H1 (cell line): Measurements from ENCODE around the gene AMELY. TPM values are rescaled to one million over a fixed set of nuclear protein-coding genes. Genes with fewer than 3 reads are reported as not detected.

Source experiments
- CTCF ChIA-PET: fragments of 300-600 bp; sonication (Branson Sonifier 250); formaldehyde crosslinking; loops from one replicate; lab custom pipeline; 2021; ENCODE audit not compliant: partially characterized antibody; lab: Charles Lee
- POLR2A ChIA-PET: fragments of 300-600 bp; sonication (Branson Sonifier 250); formaldehyde crosslinking; loops from one replicate; lab custom pipeline; 2021; ENCODE audit warnings: inconsistent platforms; ENCODE audit not compliant: partially characterized antibody; lab: Charles Lee
- DNase-seq, 2 experiments: peaks; one replicate each; pipeline versions ENCODE4 v3.0.0 to v3.0.0-alpha.2; 2010 to 2022; ENCODE audit warnings: low spot score in 2 of 2, low read depth in 1 of 2, mixed read lengths in 1 of 2
- FAIRE-seq: peaks from 2 replicates; lab custom pipeline; 2011; peaks lifted over from hg19 to GRCh38; lab: Jason Lieb, UNC
- H2AFZ ChIP-seq: 2 replicates; pipeline ENCODE4 v1.8.1; 2012; ENCODE audit warnings: low read length, inconsistent platforms
- H2AK5ac ChIP-seq: 2 replicates; pipeline ENCODE4 v1.6.1; 2013; ENCODE audit warnings: low read depth, low read length
- H2BK120ac ChIP-seq: replicated peaks from 2 replicates; pipeline ENCODE3; 2013; ENCODE audit warnings: low read depth, low read length, inconsistent platforms
- H2BK12ac ChIP-seq: 2 replicates; pipeline ENCODE4 v1.6.1; 2013; ENCODE audit warnings: low read depth, low read length
- H2BK15ac ChIP-seq: 2 replicates; pipeline ENCODE4 v1.6.1; 2013; ENCODE audit warnings: low read length
- H2BK20ac ChIP-seq: 2 replicates; pipeline ENCODE4 v1.6.1; 2013; ENCODE audit warnings: low read length
- H2BK5ac ChIP-seq: 2 replicates; pipeline ENCODE4 v1.6.1; 2013; ENCODE audit warnings: low read depth, low read length
- H3K14ac ChIP-seq: 2 replicates; pipeline ENCODE4 v1.6.1; 2013; ENCODE audit warnings: inconsistent platforms; ENCODE audit not compliant: insufficient read length
- H3K18ac ChIP-seq: 2 replicates; pipeline ENCODE4 v1.6.1; 2013; ENCODE audit warnings: low read length; ENCODE audit errors: extremely low read depth
- H3K23ac ChIP-seq: 2 replicates; pipeline ENCODE4 v1.6.1; 2013; ENCODE audit warnings: inconsistent platforms; ENCODE audit not compliant: insufficient read length
- H3K23me2 ChIP-seq: 2 replicates; pipeline ENCODE4 v1.6.1; 2013; ENCODE audit warnings: low read depth, low read length
- H3K27ac ChIP-seq: 2 replicates; pipeline ENCODE4 v1.6.1; 2011; ENCODE audit warnings: low read depth, low read length, inconsistent platforms
- H3K27me3 ChIP-seq, 4 experiments: replicated peaks in 1 of 4; 1 replicate in 1 of 4; 2 replicates in 3 of 4; pipeline versions ENCODE4 v1.6.1 to v1.8.1; 2011 to 2013; ENCODE audit warnings: low read length in 3 of 4, mild to moderate bottlenecking in 3 of 4, inconsistent platforms in 2 of 4, mixed read lengths in 2 of 4, moderate library complexity in 1 of 4; ENCODE audit not compliant: control insufficient read depth in 3 of 4, insufficient read depth in 3 of 4; ENCODE audit errors: extremely low read depth in 1 of 4
- H3K36me3 ChIP-seq, 4 experiments: 2 replicates each; pipeline versions ENCODE4 v1.6.1 to v1.8.1; 2011 to 2013; ENCODE audit warnings: mild to moderate bottlenecking in 4 of 4, low read length in 3 of 4, moderate library complexity in 2 of 4, control low read depth in 1 of 4, inconsistent platforms in 1 of 4; ENCODE audit not compliant: insufficient read depth in 4 of 4, control insufficient read depth in 2 of 4
- H3K4ac ChIP-seq: replicated peaks from 2 replicates; pipeline ENCODE3; 2013; ENCODE audit warnings: low read length, low read depth, mixed read lengths, inconsistent platforms; ENCODE audit not compliant: insufficient read length
- H3K4me1 ChIP-seq, 4 experiments: replicated peaks in 1 of 4; 1 replicate in 1 of 4; 2 replicates in 3 of 4; pipeline versions ENCODE4 v1.6.1 to v1.8.1; 2011 to 2013; ENCODE audit warnings: low read length in 3 of 4, inconsistent platforms in 2 of 4, mixed read lengths in 1 of 4; ENCODE audit not compliant: insufficient read depth in 4 of 4, control insufficient read depth in 3 of 4
- H3K4me2 ChIP-seq, 2 experiments: 2 replicates each; pipeline versions ENCODE4 v1.6.1 to v1.8.1; 2011 to 2013; ENCODE audit warnings: low read depth in 2 of 2, low read length in 2 of 2, control low read depth in 1 of 2, inconsistent platforms in 1 of 2, mild to moderate bottlenecking in 1 of 2; ENCODE audit not compliant: insufficient read depth in 1 of 2
- H3K4me3 ChIP-seq, 4 experiments: fragments of 200-600, 300-600 bp in 1 of 4; sonication (generic), shearing (Covaris generic), sonication (Bioruptor Twin) in 1 of 4; 2 replicates each; pipeline versions ENCODE4 v1.5.1 to v1.8.1; 2011 to 2016; ENCODE audit warnings: low read length in 4 of 4, low read depth in 3 of 4, control low read depth in 2 of 4, inconsistent platforms in 2 of 4, mild to moderate bottlenecking in 2 of 4, mixed read lengths in 1 of 4, moderate library complexity in 1 of 4; ENCODE audit not compliant: insufficient read depth in 2 of 4; ENCODE audit errors: extremely low read depth in 1 of 4
- H3K56ac ChIP-seq: replicated peaks from 2 replicates; pipeline ENCODE3; 2013; ENCODE audit warnings: low read depth, mild to moderate bottlenecking, mixed read lengths, low read length, inconsistent platforms; ENCODE audit not compliant: insufficient read length
- H3K79me1 ChIP-seq: 2 replicates; pipeline ENCODE4 v1.6.1; 2013; ENCODE audit warnings: low read depth, low read length, control low read depth
- H3K79me2 ChIP-seq, 2 experiments: 2 replicates each; pipeline versions ENCODE4 v1.6.1 to v1.8.1; 2012 to 2013; ENCODE audit warnings: low read length in 2 of 2, mild to moderate bottlenecking in 2 of 2, inconsistent platforms in 1 of 2; ENCODE audit not compliant: insufficient read depth in 2 of 2, control insufficient read depth in 1 of 2
- H3K9ac ChIP-seq, 4 experiments: replicated peaks in 1 of 4; 1 replicate in 1 of 4; 2 replicates in 3 of 4; pipeline versions ENCODE4 v1.6.1 to v1.8.1; 2011 to 2013; ENCODE audit warnings: low read depth in 3 of 4, low read length in 3 of 4, control low read depth in 2 of 4, mild to moderate bottlenecking in 2 of 4, moderate library complexity in 2 of 4, inconsistent platforms in 1 of 4; ENCODE audit errors: extremely low read depth in 1 of 4
- H3K9me3 ChIP-seq, 2 experiments: 2 replicates each; pipeline versions ENCODE4 v1.6.1 to v1.8.1; 2012 to 2013; ENCODE audit warnings: mild to moderate bottlenecking in 2 of 2, moderate library complexity in 2 of 2, control low read depth in 1 of 2, inconsistent platforms in 1 of 2, low read depth in 1 of 2, low read length in 1 of 2, mixed read lengths in 1 of 2; ENCODE audit not compliant: insufficient read depth in 2 of 2
- H4K20me1 ChIP-seq, 2 experiments: replicated peaks in 1 of 2; 2 replicates each; pipeline versions ENCODE3 to v1.8.1; 2011 to 2013; ENCODE audit warnings: inconsistent platforms in 2 of 2, low read length in 2 of 2, mild to moderate bottlenecking in 1 of 2; ENCODE audit not compliant: insufficient read depth in 2 of 2, control insufficient read depth in 1 of 2
- H4K5ac ChIP-seq: 2 replicates; pipeline ENCODE4 v1.6.1; 2013; ENCODE audit warnings: low read length, low read depth, mixed read lengths, inconsistent platforms; ENCODE audit not compliant: insufficient read length
- H4K8ac ChIP-seq: 2 replicates; pipeline ENCODE4 v1.8.0; 2013; ENCODE audit warnings: mild to moderate bottlenecking, moderate library complexity, low read length, inconsistent platforms; ENCODE audit not compliant: insufficient read depth; ENCODE audit errors: extremely low read depth
- H4K91ac ChIP-seq: replicated peaks from 2 replicates; pipeline ENCODE3; 2013; ENCODE audit warnings: low read length, mixed read lengths, inconsistent platforms; ENCODE audit not compliant: insufficient read length
- ASH2L ChIP-seq: fragments of 200-600, 300-600 bp; sonication (generic); IDR thresholded peaks from one replicate; pipeline ENCODE4 v1.7.1; 2017; ENCODE audit warnings: low read length
- CHD1 ChIP-seq: IDR thresholded peaks from 2 replicates; pipeline ENCODE4 v1.6.1; 2012; ENCODE audit warnings: low read depth, low read length, improper control_type of control experiment
- CHD2 ChIP-seq: IDR thresholded peaks from 2 replicates; pipeline ENCODE4 v1.6.1; 2012; ENCODE audit warnings: low read length, improper control_type of control experiment
- CREB1 ChIP-seq: IDR thresholded peaks from 2 replicates; pipeline ENCODE4 v1.6.1; 2012; ENCODE audit warnings: inconsistent platforms
- KDM4A ChIP-seq: IDR thresholded peaks from one replicate; pipeline ENCODE4 v1.7.1; 2012; ENCODE audit warnings: low read depth, mild to moderate bottlenecking, moderate library complexity, low read length, inconsistent platforms; ENCODE audit not compliant: severe bottlenecking
- NRF1 ChIP-seq: IDR thresholded peaks from 2 replicates; pipeline ENCODE4 v1.6.1; 2011; ENCODE audit warnings: mild to moderate bottlenecking, low read depth, low read length, improper control_type of control experiment
- RAD21 ChIP-seq, 2 experiments: IDR thresholded peaks in 1 of 2; conservative IDR thresholded peaks in 1 of 2; 2 replicates each; pipeline ENCODE4 v1.6.1; 2011; ENCODE audit warnings: low read depth in 2 of 2, low read length in 2 of 2, improper control_type of control experiment in 1 of 2, inconsistent platforms in 1 of 2, mild to moderate bottlenecking in 1 of 2, moderate library complexity in 1 of 2
- RBBP5 ChIP-seq: IDR thresholded peaks from 2 replicates; pipeline ENCODE4 v1.7.1; 2012; ENCODE audit warnings: low read depth, mild to moderate bottlenecking, inconsistent platforms, low read length, moderate library complexity, borderline replicate concordance
- SIX5 ChIP-seq: IDR thresholded peaks from 2 replicates; pipeline ENCODE4 v1.6.1; 2011; ENCODE audit warnings: mild to moderate bottlenecking, low read depth, low read length
- SP1 ChIP-seq: IDR thresholded peaks from 2 replicates; pipeline ENCODE4 v1.6.1; 2011; ENCODE audit warnings: low read depth, low read length
- SP4 ChIP-seq: IDR thresholded peaks from 2 replicates; pipeline ENCODE4 v1.6.1; 2012; ENCODE audit warnings: low read length, inconsistent platforms
- TAF1 ChIP-seq: IDR thresholded peaks from 2 replicates; pipeline ENCODE4 v1.6.1; 2011; ENCODE audit warnings: mild to moderate bottlenecking, low read depth, low read length
- TCF12 ChIP-seq: IDR thresholded peaks from 2 replicates; pipeline ENCODE4 v1.6.1; 2011; ENCODE audit warnings: low read depth, mild to moderate bottlenecking, low read length
- TEAD4 ChIP-seq: IDR thresholded peaks from 2 replicates; pipeline ENCODE4 v1.6.1; 2012; ENCODE audit warnings: low read depth, low read length, inconsistent platforms, mixed read lengths
- WGBS, 2 experiments: shearing (Covaris generic) in 1 of 2; methylation state at CpG; one replicate each; pipeline versions ENCODE4 v1.1.6 to v1.1.7; 2013 to 2015; ENCODE audit warnings: low lambda C conversion rate in 2 of 2, mixed read lengths in 2 of 2, inconsistent platforms in 1 of 2, low coverage in 1 of 2, missing lambda C conversion rate in 1 of 2; ENCODE audit not compliant: insufficient replicate concordance in 2 of 2, insufficient coverage in 1 of 2, insufficient read length in 1 of 2; ENCODE audit errors: extremely low coverage in 1 of 2, missing lambda C conversion rate in 1 of 2; 5-methylcytosine and 5-hydroxymethylcytosine counted together
- polyA plus RNA-seq, 7 experiments: library from polyadenylated mRNA; depleted of rRNA in 3 of 7; stranded (reverse) in 5 of 7; unstranded in 2 of 7; fragments of >200 nt in 5 of 7; fragments of 200-250 nt in 2 of 7; gene quantifications; 1 replicate in 5 of 7; 2 replicates in 1 of 7; 4 replicates in 1 of 7; pipeline versions ENCODE4 v1.2.1 to v1.2.3, GENCODE V29; 2011 to 2013; ENCODE audit warnings: missing spikeins in 2 of 7, mixed read lengths in 2 of 7
- total RNA-seq: library from RNA; stranded (reverse); fragmentation: NEBNext Ultra II Directional; extraction: Animal tissue kit (Norgen Biotek cat#: 25700); gene quantifications from 2 replicates; pipeline ENCODE4 v1.2.1, GENCODE V29; 2021
- TF ChIP-seq, protein P1 (sequence below): IDR thresholded peaks from 2 replicates; pipeline ENCODE4 v1.6.1; 2012; ENCODE audit warnings: inconsistent platforms

Gene AMELY
- total and polyA plus RNA-seq, 2 of the 8 experiments (the other 6 are each of a cell fraction or from before 2014, with no cell fraction given): 0.09 TPM; not detected in 1

DNA sequence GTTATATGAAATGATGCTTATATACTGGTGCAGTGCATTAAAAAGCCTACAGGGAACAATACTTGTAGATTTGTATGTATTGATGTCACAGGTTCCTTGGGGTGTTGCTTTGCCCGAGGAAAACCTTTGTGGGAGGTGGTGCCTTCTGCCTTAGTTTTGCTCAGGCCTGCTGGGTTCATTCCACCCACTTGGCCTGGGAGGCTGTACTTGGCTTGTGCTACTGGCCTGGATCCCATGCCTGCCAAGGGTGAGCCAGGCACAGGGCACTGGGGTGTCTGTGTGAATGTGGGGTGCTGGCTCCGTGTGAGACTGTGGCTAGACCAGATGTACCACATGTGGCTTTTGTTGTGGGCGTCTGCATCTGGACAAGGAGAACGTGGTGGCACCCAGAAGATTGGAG, 16.7 kb upstream of the AMELY start:
- H3K4me1 ChIP-seq: no peaks in the 10 kb centered on the region
- ChIA-PET CTCF (no interaction called here), POLR2A (interaction anchor here (1.9 kb wide), 1 partner anchor 19 kb away, joined by 8 read pairs; the partner anchor contains the start of gene TBL1Y)
- H3K56ac ChIP-seq: no peak overlapping the region
- no peaks in the 10 kb centered on the region for H3K23me2 ChIP-seq
- H3K4me3 ChIP-seq: no peak overlapping the region
- no peak overlapping the region for H2BK15ac ChIP-seq
- H2AK5ac ChIP-seq: no peak overlapping the region
- H3K18ac ChIP-seq: no peak overlapping the region
- H3K79me1 ChIP-seq: 0 out of 2 replicates have a peak, but pooled peaks cover 2% of the 10 kb centered on the region
- no peaks in the 10 kb centered on the region for H3K9me3 ChIP-seq
- FAIRE-seq: no peak
- H4K5ac ChIP-seq: no peak overlapping the region
- no peak overlapping the region for H3K27ac ChIP-seq
- H2BK20ac ChIP-seq: no peak overlapping the region
- DNase-seq: no peak
- no peaks in the 10 kb centered on the region for H3K27me3 ChIP-seq
- no peak overlapping the region for H3K4me2 ChIP-seq
- no peak overlapping the region for H2BK5ac ChIP-seq
- H3K4ac ChIP-seq: no peak overlapping the region
- no peaks in the 10 kb centered on the region for H4K20me1 ChIP-seq
- no peak overlapping the region for H4K8ac ChIP-seq
- no peak overlapping the region for H3K9ac ChIP-seq
- no peak overlapping the region for H2BK120ac ChIP-seq
- no peaks in the 10 kb centered on the region for H3K36me3 ChIP-seq
- no peak overlapping the region for H3K14ac ChIP-seq
- WGBS, 2 experiments: 89% methylated on average over 4 of the region's 4 CpGs; no CpG with 5 or more reads in 1 of the 2 experiments
- no peak overlapping the region for H4K91ac ChIP-seq
- no peak overlapping the region for H2AFZ ChIP-seq
- H3K79me2 ChIP-seq: no peaks in the 10 kb centered on the region; a peak in 2 of 4 replicates
- H2BK12ac ChIP-seq: no peak overlapping the region
- no peak overlapping the region for H3K23ac ChIP-seq
- TF ChIP-seq SP4 (no peak), SIX5 (no peak), CREB1 (no peak), RAD21 (IDR thresholded peaks at IDR 0.05 in 1 of 2, conservative IDR thresholded peaks at IDR 0.05 in 1 of 2; ENCODE audit: low read depth in 2 of 2, low read length in 2 of 2) (no peak), NRF1 (no peak), CHD2 (no peak), TEAD4 (no peak), KDM4A (no peak), ASH2L (no peak), RBBP5 (no peak), SP1 (no peak), TCF12 (no peak), TAF1 (no peak), CHD1 (no peak)
- TF ChIP-seq, protein P1, sequence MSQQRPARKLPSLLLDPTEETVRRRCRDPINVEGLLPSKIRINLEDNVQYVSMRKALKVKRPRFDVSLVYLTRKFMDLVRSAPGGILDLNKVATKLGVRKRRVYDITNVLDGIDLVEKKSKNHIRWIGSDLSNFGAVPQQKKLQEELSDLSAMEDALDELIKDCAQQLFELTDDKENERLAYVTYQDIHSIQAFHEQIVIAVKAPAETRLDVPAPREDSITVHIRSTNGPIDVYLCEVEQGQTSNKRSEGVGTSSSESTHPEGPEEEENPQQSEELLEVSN: no peak
